IMR-90 (cell line): ENCODE measurements around the gene RNF125. TPM values are rescaled to one million over a fixed set of nuclear protein-coding genes. Genes with fewer than 3 reads are reported as not detected.

Experiments
- ATAC-seq: fragments of 200-7000 bp; cut with Tn5 transposase; 2 replicates; pipeline ENCODE4 v1.9.1; 2020; ENCODE audit warnings: low read depth, mild to moderate bottlenecking, moderate library complexity
- BruUV-seq: library from RNA; stranded (reverse); fragments of 400-500 nt; replicated peaks from 2 replicates; lab custom pipeline; 2021; lab: Mats Ljungman, UMichigan
- CTCF ChIA-PET: fragments of 300-600 bp; formaldehyde crosslinking; extraction: SDS; loops from one replicate; lab custom pipeline; 2021; ENCODE audit warnings: antibody characterized with exemption; lab: Yijun Ruan, JAX
- POLR2A ChIA-PET: fragments of 300-600 bp; sonication (Branson Sonifier 250); formaldehyde crosslinking; loops from one replicate; lab custom pipeline; 2022; ENCODE audit warnings: antibody characterized with exemption; ENCODE audit not compliant: unreplicated experiment; lab: Charles Lee
- DNase-seq: peaks from one replicate; pipeline ENCODE4 v3.0.0; 2013
- H2AFZ ChIP-seq: replicated peaks from 2 replicates; pipeline ENCODE3; 2013; ENCODE audit warnings: low read length, mild to moderate bottlenecking; ENCODE audit not compliant: poor library complexity
- H2AK5ac ChIP-seq: 2 replicates; pipeline ENCODE4 v1.6.1; 2013; ENCODE audit warnings: low read depth, low read length, inconsistent platforms
- H2AK9ac ChIP-seq: replicated peaks from 2 replicates; pipeline ENCODE3; 2013; ENCODE audit warnings: mild to moderate bottlenecking, low read depth, low read length, moderate library complexity; ENCODE audit not compliant: poor library complexity
- H2BK120ac ChIP-seq: 2 replicates; pipeline ENCODE4 v1.6.1; 2013; ENCODE audit warnings: low read depth, low read length, inconsistent platforms
- H2BK15ac ChIP-seq: 3 replicates; pipeline ENCODE4 v1.6.1; 2013; ENCODE audit warnings: low read depth, low read length, inconsistent platforms
- H2BK20ac ChIP-seq: 2 replicates; pipeline ENCODE4 v1.6.1; 2013; ENCODE audit warnings: low read depth, mild to moderate bottlenecking, inconsistent platforms, low read length, moderate library complexity
- H2BK5ac ChIP-seq: 2 replicates; pipeline ENCODE4 v1.6.1; 2013; ENCODE audit warnings: mild to moderate bottlenecking, low read depth, low read length, inconsistent platforms; ENCODE audit not compliant: poor library complexity, severe bottlenecking
- H3K14ac ChIP-seq: replicated peaks from 2 replicates; pipeline ENCODE4 v1.6.1; 2013; ENCODE audit warnings: low read depth, low read length, inconsistent platforms
- H3K18ac ChIP-seq: 2 replicates; pipeline ENCODE4 v1.6.1; 2013; ENCODE audit warnings: low read depth, low read length, control low read depth
- H3K23ac ChIP-seq: 2 replicates; pipeline ENCODE4 v1.6.1; 2013; ENCODE audit warnings: low read depth, low read length, inconsistent platforms
- H3K27ac ChIP-seq: 2 replicates; pipeline ENCODE4 v1.5.1; 2013; ENCODE audit warnings: mild to moderate bottlenecking, control low read depth, low read length; ENCODE audit not compliant: insufficient read depth
- H3K27me3 ChIP-seq: 2 replicates; pipeline ENCODE4 v1.6.1; 2013; ENCODE audit warnings: low read length; ENCODE audit not compliant: control insufficient read depth, insufficient read depth
- H3K36me3 ChIP-seq: 2 replicates; pipeline ENCODE4 v1.6.1; 2013; ENCODE audit warnings: low read length, mixed read lengths; ENCODE audit not compliant: control insufficient read depth, insufficient read depth
- H3K4ac ChIP-seq: 2 replicates; pipeline ENCODE4 v1.6.1; 2013; ENCODE audit warnings: low read depth, low read length, inconsistent platforms
- H3K4me1 ChIP-seq: 2 replicates; pipeline ENCODE4 v1.6.1; 2013; ENCODE audit warnings: low read length, mixed read lengths; ENCODE audit not compliant: control insufficient read depth, insufficient read depth
- H3K4me2 ChIP-seq: 2 replicates; pipeline ENCODE4 v1.6.1; 2013; ENCODE audit warnings: low read depth, mild to moderate bottlenecking, control low read depth, low read length, moderate library complexity
- H3K4me3 ChIP-seq: 2 replicates; pipeline ENCODE4 v1.5.1; 2013; ENCODE audit warnings: low read depth, mild to moderate bottlenecking, control low read depth, low read length, moderate library complexity; ENCODE audit not compliant: insufficient read depth
- H3K56ac ChIP-seq: 2 replicates; pipeline ENCODE4 v1.6.1; 2013; ENCODE audit warnings: low read length, inconsistent platforms; ENCODE audit not compliant: insufficient read depth; ENCODE audit errors: extremely low read depth
- H3K79me1 ChIP-seq, 2 experiments: 2 replicates each; pipeline ENCODE4 v1.6.1; 2013; ENCODE audit warnings: low read length in 2 of 2, inconsistent platforms in 1 of 2, low read depth in 1 of 2
- H3K9ac ChIP-seq: 2 replicates; pipeline ENCODE4 v1.6.1; 2013; ENCODE audit warnings: low read depth, low read length, control low read depth
- H3K9me1 ChIP-seq: 2 replicates; pipeline ENCODE4 v1.6.1; 2013; ENCODE audit warnings: low read length, inconsistent platforms; ENCODE audit not compliant: insufficient read depth
- H3K9me3 ChIP-seq: 2 replicates; pipeline ENCODE4 v1.6.1; 2013; ENCODE audit warnings: low read length; ENCODE audit not compliant: control insufficient read depth, insufficient read depth
- H4K20me1 ChIP-seq: 2 replicates; pipeline ENCODE4 v1.6.1; 2013; ENCODE audit warnings: low read length, inconsistent platforms; ENCODE audit not compliant: insufficient read depth
- H4K5ac ChIP-seq: 2 replicates; pipeline ENCODE4 v1.6.1; 2013; ENCODE audit warnings: mild to moderate bottlenecking, low read depth, low read length, control low read depth
- H4K8ac ChIP-seq, 2 experiments: 2 replicates each; pipeline ENCODE4 v1.6.1; 2013; ENCODE audit warnings: low read depth in 2 of 2, low read length in 2 of 2, control low read depth in 1 of 2, inconsistent platforms in 1 of 2
- H4K91ac ChIP-seq: 2 replicates; pipeline ENCODE4 v1.6.1; 2013; ENCODE audit warnings: low read depth, low read length, inconsistent platforms; ENCODE audit not compliant: insufficient read depth
- MAFK ChIP-seq: IDR thresholded peaks from 2 replicates; pipeline ENCODE4 v1.6.1; 2012; ENCODE audit warnings: low read depth, low read length, improper control_type of control experiment
- USF2 ChIP-seq: fragments of 150-350 bp; IDR thresholded peaks from 2 replicates; pipeline ENCODE4 v1.6.1; 2017; ENCODE audit warnings: mild to moderate bottlenecking, antibody characterized with exemption, low read length, low read depth
- WGBS, 2 experiments: methylation state at CpG; one replicate each; pipeline versions ENCODE4 v1.1.5 to v1.1.7; 2013; ENCODE audit warnings: missing lambda C conversion rate in 2 of 2; ENCODE audit not compliant: insufficient read length in 1 of 2; ENCODE audit errors: extremely low coverage in 2 of 2; 5-methylcytosine and 5-hydroxymethylcytosine counted together
- dilution Hi-C: fragments of 300-500 bp; cut with HindIII; formaldehyde crosslinking; loops from one replicate; pipeline ENCODE4 v1.14.3; 2018; ENCODE audit warnings: low sequenced_read_pairs; ENCODE audit not compliant: unreplicated experiment
- in situ Hi-C: fragments of 300-500 bp; cut with MboI; formaldehyde crosslinking; loops from 3 replicates; pipeline ENCODE4 v1.14.3; 2019; ENCODE audit warnings: low sequenced_read_pairs, inconsistent platforms, mixed read lengths
- intact Hi-C: fragments of 100-400 bp; cut with micrococcal nuclease; formaldehyde crosslinking; loops from 2 replicates; pipeline ENCODE4 v1.10.0; 2022
- polyA plus RNA-seq, 3 experiments: library from polyadenylated mRNA; depleted of rRNA; stranded (reverse); fragments of >200 nt; gene quantifications; 2 replicates each; pipeline ENCODE4 v1.2.3, GENCODE V29; 2012; ENCODE audit warnings: low replicate concordance in 1 of 3
- total RNA-seq: library from RNA; depleted of rRNA; stranded (reverse); fragments of >200 nt; gene quantifications from 2 replicates; pipeline ENCODE4 v1.2.3, GENCODE V29; 2012

Gene RNF125
- total and polyA plus RNA-seq, 2 of the 4 experiments (the other 2 are of a cell fraction) = under 0.01 to 0.10 TPM

- Histone ChIP-seq H4K5ac (no peak overlapping the region), H3K9me3 (no peaks in the 10 kb centered on the region), H2BK15ac (no peak overlapping the region), H3K4me3 (no peak overlapping the region), H2AK9ac (no peak overlapping the region), H2BK20ac (no peak overlapping the region), H3K27me3 (no peaks in the 10 kb centered on the region), H3K14ac (no peak overlapping the region), H3K36me3 (no peaks in the 10 kb centered on the region), H3K79me1 (no peaks in the 10 kb centered on the region), H2BK5ac (no peak overlapping the region), H3K4me2 (no peak overlapping the region), H3K9me1 (no peaks in the 10 kb centered on the region), H2BK120ac (no peak overlapping the region), H3K27ac (no peak overlapping the region), H3K18ac (no peak overlapping the region), H3K9ac (no peak overlapping the region), H2AFZ (no peak overlapping the region), H3K56ac (no peak overlapping the region), H4K20me1 (no peaks in the 10 kb centered on the region), H3K4ac (no peak overlapping the region), H3K4me1 (no peaks in the 10 kb centered on the region), H2AK5ac (no peak overlapping the region), H3K23ac (no peak overlapping the region), H4K8ac (no peak overlapping the region), H4K91ac (no peak overlapping the region)
- no peak for TF ChIP-seq USF2
- peak; percentile 20; the same call in 1 of the 2 replicates for TF ChIP-seq MAFK
- WGBS, 2 experiments = 88% methylated on average over 4 of the region's 10 CpGs; no CpG with 5 or more reads in 1 of the 2 experiments
- dilution Hi-C loops = no loop called here
- in situ Hi-C loops = no loop called here
- no TSS peak for BruUV-seq
- ChIA-PET POLR2A (no interaction called here), CTCF (no interaction called here)
- ATAC-seq = no peak
- intact Hi-C loops = no loop called here
- no peak for DNase-seq
Observed at GRCh38 chr18:32037616-32038015, 19.0 kb downstream of the RNF125 start.
